ENCODE data around the gene VPS29.

Gene VPS29

DNA sequence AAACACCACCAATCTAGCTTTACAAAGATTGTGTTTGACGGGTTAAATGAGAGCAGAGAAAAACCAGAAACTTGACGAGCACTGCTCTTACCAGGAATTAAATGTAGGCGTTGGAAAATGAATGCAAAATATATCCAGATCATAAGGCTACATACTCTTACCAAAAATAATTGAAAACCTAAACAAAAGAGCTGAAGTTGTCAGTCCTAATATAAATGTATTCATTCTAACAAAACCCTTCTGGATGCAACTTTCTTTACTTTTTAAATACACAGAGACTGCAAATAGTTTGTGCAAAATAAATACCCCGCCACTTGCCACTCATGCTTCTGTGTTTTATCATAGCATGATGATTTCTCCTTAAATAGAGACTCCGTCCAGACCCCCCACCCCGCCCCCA lies 32.9 kb upstream of the VPS29 start:
- H3K27ac ChIP-seq (replicated peaks): no peak overlapping the region
- no peaks in the 10 kb centered on the region for H3K27me3 ChIP-seq (ENCODE audit: insufficient read depth, poor library complexity, severe bottlenecking)
- no peak for TF ChIP-seq SPI1 (IDR thresholded peaks at IDR 0.05; ENCODE audit: borderline replicate concordance, low read depth)
- TF ChIP-seq, protein P1, sequence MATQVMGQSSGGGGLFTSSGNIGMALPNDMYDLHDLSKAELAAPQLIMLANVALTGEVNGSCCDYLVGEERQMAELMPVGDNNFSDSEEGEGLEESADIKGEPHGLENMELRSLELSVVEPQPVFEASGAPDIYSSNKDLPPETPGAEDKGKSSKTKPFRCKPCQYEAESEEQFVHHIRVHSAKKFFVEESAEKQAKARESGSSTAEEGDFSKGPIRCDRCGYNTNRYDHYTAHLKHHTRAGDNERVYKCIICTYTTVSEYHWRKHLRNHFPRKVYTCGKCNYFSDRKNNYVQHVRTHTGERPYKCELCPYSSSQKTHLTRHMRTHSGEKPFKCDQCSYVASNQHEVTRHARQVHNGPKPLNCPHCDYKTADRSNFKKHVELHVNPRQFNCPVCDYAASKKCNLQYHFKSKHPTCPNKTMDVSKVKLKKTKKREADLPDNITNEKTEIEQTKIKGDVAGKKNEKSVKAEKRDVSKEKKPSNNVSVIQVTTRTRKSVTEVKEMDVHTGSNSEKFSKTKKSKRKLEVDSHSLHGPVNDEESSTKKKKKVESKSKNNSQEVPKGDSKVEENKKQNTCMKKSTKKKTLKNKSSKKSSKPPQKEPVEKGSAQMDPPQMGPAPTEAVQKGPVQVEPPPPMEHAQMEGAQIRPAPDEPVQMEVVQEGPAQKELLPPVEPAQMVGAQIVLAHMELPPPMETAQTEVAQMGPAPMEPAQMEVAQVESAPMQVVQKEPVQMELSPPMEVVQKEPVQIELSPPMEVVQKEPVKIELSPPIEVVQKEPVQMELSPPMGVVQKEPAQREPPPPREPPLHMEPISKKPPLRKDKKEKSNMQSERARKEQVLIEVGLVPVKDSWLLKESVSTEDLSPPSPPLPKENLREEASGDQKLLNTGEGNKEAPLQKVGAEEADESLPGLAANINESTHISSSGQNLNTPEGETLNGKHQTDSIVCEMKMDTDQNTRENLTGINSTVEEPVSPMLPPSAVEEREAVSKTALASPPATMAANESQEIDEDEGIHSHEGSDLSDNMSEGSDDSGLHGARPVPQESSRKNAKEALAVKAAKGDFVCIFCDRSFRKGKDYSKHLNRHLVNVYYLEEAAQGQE (IDR thresholded peaks at IDR 0.05; ENCODE audit: insufficient replicate concordance, low read depth): no peak
- TF ChIP-seq POLR2AphosphoS5 (IDR thresholded peaks at IDR 0.05; ENCODE audit: low read depth): no peak
- TF ChIP-seq, protein P2, sequence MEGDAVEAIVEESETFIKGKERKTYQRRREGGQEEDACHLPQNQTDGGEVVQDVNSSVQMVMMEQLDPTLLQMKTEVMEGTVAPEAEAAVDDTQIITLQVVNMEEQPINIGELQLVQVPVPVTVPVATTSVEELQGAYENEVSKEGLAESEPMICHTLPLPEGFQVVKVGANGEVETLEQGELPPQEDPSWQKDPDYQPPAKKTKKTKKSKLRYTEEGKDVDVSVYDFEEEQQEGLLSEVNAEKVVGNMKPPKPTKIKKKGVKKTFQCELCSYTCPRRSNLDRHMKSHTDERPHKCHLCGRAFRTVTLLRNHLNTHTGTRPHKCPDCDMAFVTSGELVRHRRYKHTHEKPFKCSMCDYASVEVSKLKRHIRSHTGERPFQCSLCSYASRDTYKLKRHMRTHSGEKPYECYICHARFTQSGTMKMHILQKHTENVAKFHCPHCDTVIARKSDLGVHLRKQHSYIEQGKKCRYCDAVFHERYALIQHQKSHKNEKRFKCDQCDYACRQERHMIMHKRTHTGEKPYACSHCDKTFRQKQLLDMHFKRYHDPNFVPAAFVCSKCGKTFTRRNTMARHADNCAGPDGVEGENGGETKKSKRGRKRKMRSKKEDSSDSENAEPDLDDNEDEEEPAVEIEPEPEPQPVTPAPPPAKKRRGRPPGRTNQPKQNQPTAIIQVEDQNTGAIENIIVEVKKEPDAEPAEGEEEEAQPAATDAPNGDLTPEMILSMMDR (IDR thresholded peaks at IDR 0.05; ENCODE audit: insufficient read depth, low read length): no peak
- TF ChIP-seq GABPA (IDR thresholded peaks at IDR 0.05; ENCODE audit: low read depth): no peak
- no peak for DNase-seq (ENCODE audit: low read depth in 1 of 2, low spot score in 1 of 2)
- no peak overlapping the region for H3K4me3 ChIP-seq (replicated peaks; ENCODE audit: insufficient read depth, low read length)

DNA sequence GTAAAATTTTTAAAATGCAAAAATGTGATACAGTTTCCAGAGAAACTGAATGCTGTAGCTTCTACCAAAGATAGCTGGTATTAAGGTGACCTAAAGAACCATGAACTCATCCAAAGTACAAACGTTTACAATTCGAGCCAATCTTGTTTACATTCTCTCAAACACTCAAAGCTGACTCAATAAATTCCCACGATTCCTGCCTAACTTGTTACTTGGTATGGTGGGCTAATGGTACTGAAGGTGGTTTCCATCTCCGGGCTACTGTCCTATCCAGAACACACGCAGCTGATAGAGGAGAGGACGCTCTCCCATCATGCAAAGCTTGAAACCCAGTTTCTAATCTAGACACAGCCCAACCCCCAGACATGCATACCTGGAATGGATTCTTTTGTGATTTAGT lies 31.7 kb upstream of the VPS29 start:
- DNase-seq (ENCODE audit: low read depth in 1 of 2, low spot score in 1 of 2): no peak

DNA sequence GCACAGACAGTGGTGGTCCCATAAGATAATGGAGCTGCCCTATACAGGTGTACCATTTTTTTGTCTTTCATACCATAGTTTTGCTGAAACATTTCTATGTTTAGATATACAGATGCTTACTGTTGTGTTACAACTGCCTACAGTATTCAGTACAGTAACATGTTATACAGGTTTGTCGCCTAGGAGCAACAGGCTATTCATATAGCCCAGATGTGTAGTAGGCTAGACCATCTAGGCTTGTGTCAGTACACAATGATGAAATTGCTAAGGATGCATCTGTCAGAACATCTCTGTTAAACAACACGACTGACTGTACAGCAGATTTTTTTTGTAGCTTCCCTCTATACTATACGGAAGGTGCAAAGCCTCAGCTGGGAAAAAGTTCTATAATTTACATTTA lies 30.7 kb upstream of the VPS29 start:
- no peak overlapping the region for H3K4me3 ChIP-seq (replicated peaks; ENCODE audit: insufficient read depth, low read length)
- no peak overlapping the region for H3K27ac ChIP-seq (replicated peaks)
- no peaks in the 10 kb centered on the region for H3K27me3 ChIP-seq (ENCODE audit: insufficient read depth, poor library complexity, severe bottlenecking)
- TF ChIP-seq GABPA (IDR thresholded peaks at IDR 0.05; ENCODE audit: low read depth) (no peak), SPI1 (IDR thresholded peaks at IDR 0.05; ENCODE audit: borderline replicate concordance, low read depth) (no peak), POLR2AphosphoS5 (IDR thresholded peaks at IDR 0.05; ENCODE audit: low read depth) (no peak)
- TF ChIP-seq, protein P2 (IDR thresholded peaks at IDR 0.05; ENCODE audit: insufficient read depth, low read length): no peak
- TF ChIP-seq, protein P1 (IDR thresholded peaks at IDR 0.05; ENCODE audit: insufficient replicate concordance, low read depth): no peak
- no peak for DNase-seq (ENCODE audit: low read depth in 1 of 2, low spot score in 1 of 2)

More for the DNA sequence above, 31.7 kb upstream of the VPS29 start:
- Histone ChIP-seq H3K4me3 (replicated peaks; ENCODE audit: insufficient read depth, low read length) (no peak overlapping the region), H3K27ac (replicated peaks) (no peak overlapping the region), H3K27me3 (ENCODE audit: insufficient read depth, poor library complexity, severe bottlenecking) (no peaks in the 10 kb centered on the region)
- TF ChIP-seq, protein P2 (IDR thresholded peaks at IDR 0.05; ENCODE audit: insufficient read depth, low read length): no peak
- TF ChIP-seq, protein P1 (IDR thresholded peaks at IDR 0.05; ENCODE audit: insufficient replicate concordance, low read depth): no peak
- TF ChIP-seq POLR2AphosphoS5 (IDR thresholded peaks at IDR 0.05; ENCODE audit: low read depth) (no peak), SPI1 (IDR thresholded peaks at IDR 0.05; ENCODE audit: borderline replicate concordance, low read depth) (no peak), GABPA (IDR thresholded peaks at IDR 0.05; ENCODE audit: low read depth) (no peak)
